ENCODE measurements around the gene NXPH3. TPM values are rescaled to one million over a fixed set of nuclear protein-coding genes. Genes with fewer than 3 reads are reported as not detected.

Gene NXPH3
- total and polyA plus RNA-seq, 10 of the 15 experiments (the other 5 are each of a cell fraction or from before 2014, with no cell fraction given): 0.08 to 0.35 (median 0.12) TPM; not detected in 2

DNA sequence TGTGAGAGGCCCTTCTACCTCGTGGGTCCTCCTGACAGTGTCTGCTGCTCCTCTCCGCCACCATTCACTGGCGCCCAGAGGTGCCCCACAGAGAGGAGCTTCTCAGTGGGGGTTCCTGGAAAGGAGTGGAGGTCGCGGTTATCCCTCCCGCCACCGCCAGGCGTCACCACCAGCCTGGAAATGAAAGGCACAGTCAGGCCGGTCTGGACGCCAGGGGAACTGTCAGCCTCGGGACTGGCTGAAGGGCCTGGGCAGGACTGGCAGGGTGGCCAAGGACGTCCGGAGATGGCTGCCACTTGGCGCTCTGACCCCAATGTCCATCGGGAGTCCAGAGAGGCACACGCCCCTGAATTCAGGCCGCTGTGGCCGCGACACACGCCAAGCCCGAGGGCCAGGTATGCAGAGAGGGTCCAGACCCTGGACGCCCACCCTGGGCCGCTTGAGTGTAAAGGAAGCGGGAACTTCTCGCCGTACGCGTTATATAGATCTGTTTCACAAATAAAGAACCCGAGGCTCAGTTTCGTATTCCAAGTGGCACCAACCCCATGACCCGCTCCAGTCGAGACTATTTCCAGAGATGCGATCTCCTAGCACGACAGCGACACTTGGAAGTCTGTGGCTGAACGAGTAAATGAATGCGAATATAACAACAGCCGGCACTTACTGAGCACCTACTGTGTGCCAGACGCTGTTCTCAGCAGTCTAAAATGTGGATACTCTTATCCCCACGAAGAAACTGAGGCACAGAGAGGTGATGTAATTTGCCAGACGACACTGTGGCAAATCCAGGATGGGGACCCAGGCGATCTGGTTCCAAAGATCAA, 7.6 kb upstream of the NXPH3 start:
- no peak overlapping the region for H3K9ac ChIP-seq (ENCODE audit: control insufficient read depth, insufficient read depth, low read length)
- DNase-seq (ENCODE audit: low read depth, low spot score) (no peak), FAIRE-seq (peak; percentile 57), ATAC-seq (peak; percentile 80)
- intact Hi-C loops (cut with micrococcal nuclease; ENCODE audit: unreplicated experiment) (loop anchor here (2.0 to 5.0 kb wide), 3 partner anchors 214 to 429 kb away; no protein-coding TSS in a partner anchor), in situ Hi-C loops (cut with MboI) (loop anchor here (10.0 kb wide), 1 partner anchor 277 kb away; the partner anchor contains the start of gene TAC4)
- no peaks in the 10 kb centered on the region for H3K36me3 ChIP-seq (ENCODE audit: control insufficient read depth in 2 of 2, insufficient read depth in 2 of 2, low read length in 1 of 2)
- RAD21 ChIA-PET (ENCODE audit: unreplicated experiment): interaction anchor here (0.7 to 1.9 kb wide), 14 partner anchors 10 to 430 kb away, joined by 3 to 12 read pairs (median 4); partner anchors contain the start of gene SLC35B1
- H3K4me2 ChIP-seq (ENCODE audit: control insufficient read depth, insufficient read depth): peak overlapping the region; percentile 69
- WGBS (ENCODE audit: insufficient coverage, insufficient replicate concordance, low lambda C conversion rate, missing lambda C conversion rate): 35% methylated on average over 42 of the region's 42 CpGs
- H2AFZ ChIP-seq (ENCODE audit: control insufficient read depth, low read depth, low read length): peak overlapping the region; percentile 83
- H4K20me1 ChIP-seq (ENCODE audit: control insufficient read depth, insufficient read depth): no peaks in the 10 kb centered on the region
- CTCF ChIA-PET: interaction anchor here (0.7 to 17.8 kb wide), 20 partner anchors 9 to 824 kb away, joined by 3 to 483 read pairs (median 4); partner anchors contain the start of genes FAM117A and SLC35B1
- no peaks in the 10 kb centered on the region for H3K9me3 ChIP-seq (replicated peaks; ENCODE audit: control insufficient read depth, insufficient read depth, low read length)
- no TSS peak for BruUV-seq (replicated peaks)
- peaks cover 0 to 2% of the 10 kb centered on the region in 2 experiments; a peak in 1 of 4 replicates for H3K27me3 ChIP-seq (replicated peaks in 1 of 2; ENCODE audit: control insufficient read depth in 2 of 2, insufficient read depth in 2 of 2, low read length in 1 of 2)
- H3K4me3 ChIP-seq: no peak overlapping the region
- POLR2A ChIA-PET: interaction anchor here (0.6 to 1.4 kb wide), 2 partner anchors 128 to 231 kb away, joined by 3 to 4 read pairs; no protein-coding TSS in a partner anchor
- H3K4me1 ChIP-seq (ENCODE audit: control insufficient read depth, insufficient read depth, low read length): peaks cover 13% of the 10 kb centered on the region
- H3K79me2 ChIP-seq (ENCODE audit: control insufficient read depth, insufficient read depth, low read length): no peaks in the 10 kb centered on the region
- no peak overlapping the region for H3K27ac ChIP-seq (ENCODE audit: control insufficient read depth, insufficient read depth)
- SMC1A ChIA-PET (ENCODE audit: uncharacterized antibody, unreplicated experiment): interaction anchor here (0.7 to 8.5 kb wide), 6 partner anchors 11 to 428 kb away, joined by 3 to 121 read pairs (median 6); no protein-coding TSS in a partner anchor
- TF ChIP-seq, protein P1, sequence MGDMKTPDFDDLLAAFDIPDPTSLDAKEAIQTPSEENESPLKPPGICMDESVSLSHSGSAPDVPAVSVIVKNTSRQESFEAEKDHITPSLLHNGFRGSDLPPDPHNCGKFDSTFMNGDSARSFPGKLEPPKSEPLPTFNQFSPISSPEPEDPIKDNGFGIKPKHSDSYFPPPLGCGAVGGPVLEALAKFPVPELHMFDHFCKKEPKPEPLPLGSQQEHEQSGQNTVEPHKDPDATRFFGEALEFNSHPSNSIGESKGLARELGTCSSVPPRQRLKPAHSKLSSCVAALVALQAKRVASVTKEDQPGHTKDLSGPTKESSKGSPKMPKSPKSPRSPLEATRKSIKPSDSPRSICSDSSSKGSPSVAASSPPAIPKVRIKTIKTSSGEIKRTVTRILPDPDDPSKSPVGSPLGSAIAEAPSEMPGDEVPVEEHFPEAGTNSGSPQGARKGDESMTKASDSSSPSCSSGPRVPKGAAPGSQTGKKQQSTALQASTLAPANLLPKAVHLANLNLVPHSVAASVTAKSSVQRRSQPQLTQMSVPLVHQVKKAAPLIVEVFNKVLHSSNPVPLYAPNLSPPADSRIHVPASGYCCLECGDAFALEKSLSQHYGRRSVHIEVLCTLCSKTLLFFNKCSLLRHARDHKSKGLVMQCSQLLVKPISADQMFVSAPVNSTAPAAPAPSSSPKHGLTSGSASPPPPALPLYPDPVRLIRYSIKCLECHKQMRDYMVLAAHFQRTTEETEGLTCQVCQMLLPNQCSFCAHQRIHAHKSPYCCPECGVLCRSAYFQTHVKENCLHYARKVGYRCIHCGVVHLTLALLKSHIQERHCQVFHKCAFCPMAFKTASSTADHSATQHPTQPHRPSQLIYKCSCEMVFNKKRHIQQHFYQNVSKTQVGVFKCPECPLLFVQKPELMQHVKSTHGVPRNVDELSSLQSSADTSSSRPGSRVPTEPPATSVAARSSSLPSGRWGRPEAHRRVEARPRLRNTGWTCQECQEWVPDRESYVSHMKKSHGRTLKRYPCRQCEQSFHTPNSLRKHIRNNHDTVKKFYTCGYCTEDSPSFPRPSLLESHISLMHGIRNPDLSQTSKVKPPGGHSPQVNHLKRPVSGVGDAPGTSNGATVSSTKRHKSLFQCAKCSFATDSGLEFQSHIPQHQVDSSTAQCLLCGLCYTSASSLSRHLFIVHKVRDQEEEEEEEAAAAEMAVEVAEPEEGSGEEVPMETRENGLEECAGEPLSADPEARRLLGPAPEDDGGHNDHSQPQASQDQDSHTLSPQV (IDR thresholded peaks at IDR 0.05): 0 out of 2 replicates have a peak, but pooled peaks have one; percentile 29
- TF ChIP-seq KDM1A (IDR thresholded peaks at IDR 0.05; ENCODE audit: borderline replicate concordance) (no peak), SMARCA5 (IDR thresholded peaks at IDR 0.05) (peak; percentile 83; the same call in 1 of the 2 replicates), RAD21 (IDR thresholded peaks at IDR 0.05; ENCODE audit: insufficient read depth, low read depth, low read length) (peak; percentile 92), STAT1 (conservative IDR thresholded peaks at IDR 0.05) (no peak), ZNF217 (IDR thresholded peaks at IDR 0.05) (0 out of 2 replicates have a peak, but pooled peaks have one; percentile 21), POLR2AphosphoS5 (IDR thresholded peaks at IDR 0.05; ENCODE audit: low read length) (no peak), BHLHE40 (IDR thresholded peaks at IDR 0.05; ENCODE audit: borderline replicate concordance in 1 of 2, low read depth in 2 of 2, low read length in 1 of 2) (peak in 1 of 2 experiments; percentile 46; a peak in 2 of 4 replicates), SUPT20H (IDR thresholded peaks at IDR 0.05; ENCODE audit: borderline replicate concordance, control insufficient read depth, low read depth, low read length) (no peak), RB1 (IDR thresholded peaks at IDR 0.05; ENCODE audit: borderline replicate concordance) (0 out of 2 replicates have a peak, but pooled peaks have one; percentile 47), HDGF (IDR thresholded peaks at IDR 0.05) (0 out of 2 replicates have a peak, but pooled peaks have one; percentile 38), MEF2B (IDR thresholded peaks at IDR 0.05; ENCODE audit: partially characterized antibody, poor library complexity, severe bottlenecking) (peak; percentile 32), POLR2AphosphoS2 (IDR thresholded peaks at IDR 0.05; ENCODE audit: low read depth, low read length) (no peak), SMC3 (IDR thresholded peaks at IDR 0.05; ENCODE audit: borderline replicate concordance, low read length) (peak; percentile 94), IKZF1 (conservative IDR thresholded peaks at IDR 0.05) (0 out of 2 replicates have a peak, but pooled peaks have one; percentile 39), TBL1XR1 (IDR thresholded peaks at IDR 0.05; ENCODE audit: low read depth, low read length) (no peak), GATAD2B (conservative IDR thresholded peaks at IDR 0.05; ENCODE audit: low read depth) (0 out of 2 replicates have a peak, but pooled peaks have one; percentile 33), RUNX3 (IDR thresholded peaks at IDR 0.05; ENCODE audit: low read length) (peak; percentile 86), MXI1 (IDR thresholded peaks at IDR 0.05; ENCODE audit: low read depth, low read length) (0 out of 2 replicates have a peak, but pooled peaks have one; percentile 19), CBFB (IDR thresholded peaks at IDR 0.05; ENCODE audit: low read depth) (peak; percentile 65; the same call in 1 of the 2 replicates)

All from GM12878 (cell line).